D341Med (cell line): ENCODE results near the gene BAG5.

Experiments
- DNase-seq: peaks from one replicate; pipeline ENCODE4 v3.0.0; 2012; ENCODE audit warnings: low spot score

Gene BAG5

DNA sequence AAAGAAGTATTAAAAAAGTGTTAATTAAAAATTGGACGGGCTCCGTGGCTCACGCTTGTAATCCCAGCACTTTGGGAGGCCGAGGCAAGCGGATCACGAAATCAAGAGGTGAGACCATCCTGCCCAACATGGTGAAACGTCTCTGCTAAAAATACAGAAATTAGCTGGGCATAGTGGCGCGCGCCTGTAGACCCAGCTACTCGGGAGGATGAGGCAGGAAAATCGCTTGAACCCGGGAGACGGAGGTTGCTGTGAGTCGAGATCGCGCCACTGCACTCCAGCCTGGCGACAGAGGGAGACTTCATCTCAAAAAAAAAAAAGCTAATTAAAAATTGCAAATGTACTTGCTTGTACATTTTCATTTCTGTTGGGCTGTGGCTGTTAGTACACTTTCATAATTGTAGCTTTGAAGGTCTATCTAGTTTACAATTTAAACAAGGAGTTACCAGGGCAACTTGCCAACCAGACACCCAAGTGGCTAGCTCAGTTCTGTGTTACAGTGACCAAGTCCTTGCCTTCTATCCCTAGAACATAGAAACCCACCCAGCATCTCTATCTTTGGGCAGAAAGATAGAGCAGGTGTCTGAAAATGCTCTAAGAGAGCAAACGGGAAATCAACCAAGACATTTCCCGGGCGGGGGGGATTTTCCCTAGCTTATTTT is 1.5 kb upstream of the BAG5 start:
- no peak for DNase-seq

DNA sequence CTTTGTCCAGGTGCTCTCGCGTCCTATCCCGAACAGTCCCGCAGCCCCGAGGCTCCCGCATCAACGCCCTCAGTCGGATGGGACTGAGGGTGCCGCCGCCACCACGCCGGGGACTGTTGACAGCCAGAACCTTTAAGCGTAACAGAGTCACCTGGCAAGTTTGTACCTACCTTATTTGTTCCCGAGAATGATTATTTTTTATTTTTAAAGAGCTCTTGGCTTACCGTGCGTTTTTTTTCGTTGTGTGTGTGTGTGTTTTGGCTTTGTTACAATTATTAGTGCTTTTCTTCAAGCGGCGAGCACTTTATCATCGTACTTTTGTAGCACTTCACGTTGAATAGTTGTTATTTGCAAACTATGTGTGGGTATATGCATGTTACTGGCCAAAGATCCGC is 766 bp upstream of the BAG5 start:
- no peak for DNase-seq

- no peak for DNase-seq
These were observed 353 bp downstream of the BAG5 start for GRCh38 chr14:103562179-103562428.

DNA sequence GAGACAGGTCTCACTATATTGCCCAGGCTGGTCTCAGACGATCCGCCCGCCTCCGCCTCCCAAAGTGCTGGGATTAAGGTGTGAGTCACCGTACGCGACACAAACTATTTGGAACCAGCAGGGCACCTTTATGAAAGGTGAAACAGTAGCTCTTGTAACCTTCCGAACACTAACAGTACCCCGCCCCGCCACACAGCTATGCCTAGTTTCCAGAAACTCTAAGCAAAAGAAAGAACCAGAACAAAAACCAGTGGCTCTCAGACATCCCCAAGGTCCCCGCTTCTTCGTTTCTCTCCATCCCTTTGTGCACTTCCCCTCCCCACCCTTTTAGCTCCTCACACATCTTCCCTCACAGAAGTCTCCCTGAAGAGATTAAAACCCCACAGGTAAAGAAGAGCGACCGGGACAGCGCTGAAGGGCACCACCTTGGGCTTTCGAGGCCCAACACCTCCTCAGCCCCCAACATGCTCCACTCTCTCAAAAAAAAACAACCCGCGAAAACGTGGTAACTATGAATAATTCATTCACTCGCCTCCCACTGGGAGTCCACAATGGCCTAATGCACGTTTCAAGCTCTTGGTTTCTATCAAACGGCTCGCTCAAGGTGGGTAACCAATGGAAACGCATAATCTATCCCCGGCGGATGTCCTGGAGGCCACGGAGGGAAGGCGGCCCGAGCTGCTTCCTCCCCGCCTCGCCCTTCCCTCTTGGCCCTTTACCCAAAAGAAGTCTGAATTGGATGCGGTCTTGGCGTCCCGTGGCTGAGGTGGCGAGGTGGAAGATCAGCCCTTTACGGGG is 877 bp downstream of the BAG5 start:
- peak; percentile 64 for DNase-seq

DNA sequence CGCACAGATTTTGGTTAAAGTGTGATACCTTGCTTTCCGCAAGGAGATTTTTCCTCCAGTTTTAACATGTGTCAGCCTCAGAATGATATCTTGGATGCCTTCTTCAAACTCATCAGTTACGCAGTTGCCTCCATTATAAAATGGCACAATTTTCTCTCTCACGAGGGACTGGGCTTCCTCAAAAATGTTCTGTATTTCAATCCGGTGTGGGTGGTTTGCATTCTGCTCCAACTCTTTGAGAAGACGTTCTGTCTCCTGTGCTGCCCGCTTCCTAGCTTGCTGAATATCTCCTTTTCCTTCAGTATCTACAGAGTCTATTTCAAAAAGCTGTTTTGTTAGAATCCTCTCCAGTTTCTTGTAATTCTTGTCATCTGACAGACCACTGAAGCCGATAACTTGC is 1.8 kb downstream of the BAG5 start:
- no peak for DNase-seq

GRCh38 chr14:103559766-103560165 is 2.7 kb downstream of the BAG5 start:
- no peak for DNase-seq

- DNase-seq, result no peak
These were observed 4.2 kb downstream of the BAG5 start for GRCh38 chr14:103558071-103558882.

DNA sequence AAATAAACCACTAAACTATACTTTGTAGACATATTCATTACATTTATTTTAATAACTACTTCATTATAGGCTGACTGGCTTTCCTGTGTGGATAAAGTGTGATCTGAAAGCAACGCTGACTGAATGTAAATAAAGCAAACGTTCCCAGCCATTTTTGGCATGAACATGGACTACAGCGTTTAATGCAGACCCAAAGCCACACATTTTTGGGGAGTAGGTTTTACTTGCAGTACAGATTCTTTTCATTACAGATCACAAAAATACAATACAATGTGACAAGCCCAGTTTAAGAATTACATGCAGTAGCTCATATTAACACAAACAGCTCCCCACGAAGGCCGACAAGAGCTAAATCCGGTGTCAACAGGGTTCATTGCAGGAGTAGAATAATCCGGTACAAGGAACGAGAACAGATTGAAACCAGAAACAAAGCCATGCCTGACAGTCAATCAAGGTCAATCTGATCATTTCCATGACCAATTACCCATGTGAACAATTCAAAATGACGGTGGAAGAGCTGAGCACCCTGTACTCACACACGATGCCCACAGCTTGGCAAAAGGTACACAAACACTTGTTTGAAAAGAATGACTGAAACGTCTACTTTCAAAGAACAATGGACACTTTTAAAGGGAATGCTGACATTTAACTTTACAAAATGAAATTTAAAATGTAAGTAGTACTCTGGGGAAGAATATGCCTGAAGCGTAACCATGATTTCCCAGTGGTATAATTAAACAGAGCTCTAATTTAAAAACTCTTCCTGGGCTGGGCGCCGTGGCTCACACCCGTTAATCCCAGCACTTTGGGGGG is 5.3 kb downstream of the BAG5 start:
- no peak for DNase-seq

GRCh38 chr14:103555559-103556337 is 6.7 kb downstream of the BAG5 start:
- DNase-seq, result no peak

DNA sequence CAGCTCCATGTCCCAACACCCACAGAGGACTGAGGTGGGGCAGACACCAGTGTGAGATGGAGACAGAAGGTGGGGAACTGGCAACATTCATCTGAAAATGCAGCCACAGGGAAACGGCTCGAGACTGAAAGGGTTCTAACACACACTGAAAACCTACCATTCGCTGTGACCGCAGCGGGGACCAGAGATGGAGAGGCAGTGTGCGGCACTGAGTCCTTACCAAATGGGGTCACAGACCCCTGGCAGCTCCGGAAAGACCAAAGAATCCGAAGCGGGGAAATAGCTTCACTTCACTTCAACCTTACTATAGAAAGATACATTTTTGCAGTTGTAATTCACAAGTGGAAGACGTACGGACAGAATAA is 9.6 kb downstream of the BAG5 start:
- no peak for DNase-seq

GRCh38 chr14:103552011-103552845 is 10.2 kb downstream of the BAG5 start:
- DNase-seq, result no peak

- DNase-seq, result no peak
These were observed 11.1 kb downstream of the BAG5 start for GRCh38 chr14:103551338-103551762.

DNA sequence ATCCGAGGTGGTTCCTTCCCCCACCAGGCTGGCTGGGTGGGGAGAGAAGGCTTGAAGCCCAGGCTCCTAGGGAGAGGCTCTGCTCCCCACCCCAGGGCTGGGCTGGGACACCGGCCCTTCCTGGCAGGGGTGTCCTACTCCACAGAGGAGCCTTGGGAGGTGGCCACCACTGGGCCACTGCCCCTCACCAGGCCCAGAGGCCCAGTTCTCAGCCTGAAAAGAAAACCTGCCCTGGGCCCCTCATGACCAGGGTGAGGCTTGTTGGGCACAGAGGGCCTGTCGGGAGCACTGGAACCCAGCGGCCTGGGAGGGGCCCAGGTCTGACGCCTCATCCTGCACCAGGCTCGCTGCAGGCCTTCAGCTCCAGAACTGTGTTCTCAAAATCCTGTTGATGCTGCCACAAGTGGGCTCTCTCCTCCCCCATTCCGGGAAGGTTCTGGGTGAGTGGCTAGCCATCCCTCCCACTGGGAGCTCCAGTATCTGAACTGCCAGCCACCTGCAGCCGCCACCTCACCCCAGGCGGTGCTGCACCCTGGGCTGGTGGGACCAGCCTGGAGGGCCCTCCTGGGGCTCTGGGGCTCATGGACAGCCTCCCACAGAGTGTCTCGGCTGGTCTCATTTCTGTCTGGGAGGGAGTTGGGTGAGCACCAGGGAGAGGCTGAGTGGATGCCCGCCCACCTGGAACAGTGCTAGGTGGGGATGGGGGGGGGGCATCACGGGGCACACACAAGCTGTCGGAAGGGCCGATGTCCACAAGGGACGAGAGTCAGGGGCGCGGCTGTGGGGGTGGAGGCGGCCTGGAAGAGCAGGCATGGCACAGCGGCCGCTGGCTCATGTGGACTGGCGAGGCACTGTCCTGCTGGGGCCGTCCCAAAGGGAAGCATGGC is 11.8 kb downstream of the BAG5 start:
- no peak for DNase-seq

GRCh38 chr14:103549361-103550311 is 12.8 kb downstream of the BAG5 start:
- peak; percentile 39 for DNase-seq

DNA sequence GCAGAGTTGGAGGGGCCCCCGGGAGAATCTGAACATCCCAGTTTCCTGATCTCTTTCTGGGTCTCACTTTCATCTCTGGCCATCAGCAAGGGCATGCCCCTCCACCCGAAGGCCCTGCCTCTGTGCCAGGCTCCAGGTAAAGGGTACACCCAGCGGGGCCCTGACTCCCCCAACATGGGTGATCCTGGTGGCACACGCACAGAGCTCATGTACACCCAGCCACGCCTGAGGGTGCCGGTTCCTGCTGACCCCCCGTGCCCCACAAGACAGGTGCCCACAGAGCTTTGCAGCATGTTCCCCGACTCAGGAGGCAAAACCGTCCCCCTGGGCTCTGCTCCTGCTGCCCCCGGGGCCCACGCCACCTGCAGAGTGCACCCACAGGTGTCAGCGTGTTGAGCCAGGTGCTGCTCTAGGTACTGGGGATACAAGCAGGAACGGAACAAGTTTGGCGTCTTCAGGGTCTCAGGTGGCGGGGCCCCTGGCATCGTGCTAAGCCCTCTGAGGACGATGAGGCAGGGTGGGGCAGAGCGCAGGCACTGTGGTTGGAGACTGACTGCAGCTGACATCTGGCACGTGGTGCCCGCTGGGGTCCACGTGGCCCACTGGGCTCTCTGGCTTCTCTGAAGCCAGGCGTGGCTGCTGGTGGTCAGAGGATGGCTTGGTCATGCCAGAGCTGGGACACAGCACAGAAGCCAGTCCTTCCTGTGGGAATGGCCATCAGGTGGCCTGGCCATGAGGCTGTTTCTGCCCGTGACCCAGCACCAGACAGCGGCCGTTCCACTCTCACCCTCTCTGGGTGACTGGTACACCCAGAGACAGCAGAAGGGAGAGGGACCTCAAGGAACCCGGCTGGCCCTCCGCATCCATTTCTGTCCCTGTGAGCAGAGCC is 13.8 kb downstream of the BAG5 start:
- no peak for DNase-seq

GRCh38 chr14:103547941-103548462 is 14.5 kb downstream of the BAG5 start:
- DNase-seq, result peak; percentile 29

DNA sequence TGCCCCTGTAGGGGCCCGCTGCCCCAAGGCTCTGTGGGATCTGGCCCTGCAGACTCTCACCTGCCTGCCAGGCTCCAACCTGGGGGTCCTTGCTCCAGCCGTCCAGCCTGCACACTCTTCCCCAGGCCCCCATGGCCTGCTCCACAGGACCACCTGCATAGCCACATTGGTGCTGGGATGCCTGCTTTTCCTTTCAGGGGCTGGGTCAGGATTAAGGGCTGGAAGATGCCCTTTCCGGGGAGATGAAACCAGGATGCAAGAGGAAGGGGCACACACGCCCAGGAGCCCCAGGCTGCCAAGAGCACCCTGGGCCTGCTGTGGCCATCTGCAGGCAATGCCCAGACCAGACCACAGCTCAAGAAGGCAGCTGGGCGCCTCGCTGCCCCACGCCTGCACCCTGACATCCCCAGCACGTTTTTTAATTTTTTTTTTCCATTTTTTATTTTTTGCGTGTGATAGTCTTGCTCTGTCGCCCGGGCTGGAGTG is 15.0 kb downstream of the BAG5 start:
- peak; percentile 33 for DNase-seq
